ENCODE data around the gene KLRC3. TPM values are rescaled to one million over a fixed set of nuclear protein-coding genes. Genes with fewer than 3 reads are reported as not detected.
"Not testable (repeated sequence)": the region's sequence is repeated elsewhere in the genome, so short reads cannot be mapped to it uniquely, and the experiment has no call there.

KLRC3 gene
- total and polyA plus RNA-seq, 2 of the 13 experiments (the other 11 are each of a cell fraction or from before 2014, with no cell fraction given), result not detected

DNA sequence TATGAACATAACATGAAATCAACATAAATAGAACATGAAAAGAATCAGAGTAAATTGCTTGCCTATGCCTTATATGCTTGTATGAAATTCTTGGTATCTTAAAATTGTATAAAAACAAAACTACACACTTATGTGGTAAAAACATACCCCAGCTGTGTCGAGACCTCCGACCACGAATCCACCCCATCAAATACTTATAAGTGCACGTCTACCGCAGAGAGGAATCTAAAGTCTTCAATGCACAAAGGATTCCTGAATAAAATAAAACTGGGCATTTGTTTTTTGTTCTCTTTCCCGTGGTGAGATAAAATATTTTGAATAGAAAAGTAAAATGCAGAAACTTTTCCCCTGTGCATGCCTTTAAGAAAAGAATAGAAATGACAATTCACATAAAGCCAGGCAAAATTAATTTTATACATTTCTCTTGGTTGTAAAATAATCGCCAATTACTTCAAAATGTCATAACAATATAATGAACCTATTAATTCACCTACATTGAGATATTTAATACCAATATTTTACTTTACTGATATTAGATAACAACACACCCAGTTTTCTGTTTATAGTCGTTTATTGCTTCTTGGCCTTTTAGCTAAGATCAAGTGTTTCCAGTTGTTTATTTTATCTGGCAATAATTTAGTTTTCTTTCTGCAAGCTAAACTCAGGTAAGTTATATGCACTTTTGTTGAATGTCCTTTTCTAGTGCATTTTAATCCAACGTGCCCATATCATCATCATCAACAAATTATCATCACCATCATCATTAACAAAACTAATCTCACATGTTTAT, 31.6 kb downstream of the KLRC3 start:
- no peaks in the 10 kb centered on the region for H3K27me3 ChIP-seq (ENCODE audit: control insufficient read depth in 1 of 2, insufficient read depth in 2 of 2, low read length in 2 of 2)

DNA sequence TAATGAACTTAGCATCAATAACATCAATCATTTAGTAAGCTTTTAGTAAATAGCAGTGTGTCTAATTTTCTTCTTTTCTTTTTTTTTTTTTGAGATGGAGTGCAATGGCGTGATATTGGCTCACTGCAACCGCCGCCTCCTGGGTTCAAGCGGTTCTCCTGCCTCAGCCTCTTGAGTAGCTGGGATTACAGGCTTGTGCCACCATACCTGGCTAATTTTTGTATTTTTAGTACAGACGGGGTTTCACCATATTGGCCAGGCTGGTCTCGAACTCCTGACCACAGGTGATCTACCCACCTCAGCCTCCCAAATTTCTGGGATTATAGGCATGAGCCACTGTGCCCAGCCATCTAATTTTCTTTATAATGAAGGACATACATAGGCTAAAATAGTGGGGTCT, 32.9 kb downstream of the KLRC3 start:
- intact Hi-C loops (cut with micrococcal nuclease; ENCODE audit: unreplicated experiment); H3K9me3 ChIP-seq (ENCODE audit: low read length); H3K4me1 ChIP-seq (ENCODE audit: insufficient read depth, low read length); H3K9ac ChIP-seq (ENCODE audit: insufficient read depth, low read depth, low read length); H3K4me2 ChIP-seq (ENCODE audit: low read depth, low read length); FAIRE-seq; H3K27me3 ChIP-seq (ENCODE audit: control insufficient read depth in 1 of 2, insufficient read depth in 2 of 2, low read length in 2 of 2); H2AFZ ChIP-seq (ENCODE audit: low read length); ATAC-seq; H3K36me3 ChIP-seq (replicated peaks in 1 of 2; ENCODE audit: control insufficient read depth in 1 of 2, insufficient read depth in 2 of 2, low read length in 2 of 2); H3K27ac ChIP-seq (ENCODE audit: extremely low read length, insufficient read depth, low read length); H3K79me2 ChIP-seq (ENCODE audit: insufficient read depth, low read length); H4K20me1 ChIP-seq (ENCODE audit: insufficient read depth, low read length); POLR2A ChIA-PET; BruUV-seq (replicated peaks); CTCF ChIA-PET (ENCODE audit: low intra/inter-chr PET ratio, low total read pairs); H3K4me3 ChIP-seq (replicated peaks in 1 of 3; ENCODE audit: insufficient read depth in 1 of 3, low read depth in 2 of 3, low read length in 3 of 3); DNase-seq (ENCODE audit: low spot score); in situ Hi-C loops (cut with HindIII; ENCODE audit: extremely low pct_ligation_motif_present, low pct_unique_long_range_greater_than_20kb): not testable (repeated sequence)
- whole genome bisulfite sequencing (ENCODE audit: low lambda C conversion rate), result 44% methylated on average over 6 of the region's 6 CpGs

More for the DNA sequence above, 31.6 kb downstream of the KLRC3 start:
- Histone ChIP-seq H3K27ac (ENCODE audit: extremely low read length, insufficient read depth, low read length) (no peak overlapping the region), H3K4me2 (ENCODE audit: low read depth, low read length) (no peak overlapping the region), H3K4me1 (ENCODE audit: insufficient read depth, low read length) (no peaks in the 10 kb centered on the region), H3K36me3 (replicated peaks in 1 of 2; ENCODE audit: control insufficient read depth in 1 of 2, insufficient read depth in 2 of 2, low read length in 2 of 2) (no peaks in the 10 kb centered on the region), H3K9me3 (ENCODE audit: low read length) (no peaks in the 10 kb centered on the region), H3K79me2 (ENCODE audit: insufficient read depth, low read length) (no peaks in the 10 kb centered on the region), H3K4me3 (replicated peaks in 1 of 3; ENCODE audit: insufficient read depth in 1 of 3, low read depth in 2 of 3, low read length in 3 of 3) (no peak overlapping the region), H2AFZ (ENCODE audit: low read length) (no peak overlapping the region), H4K20me1 (ENCODE audit: insufficient read depth, low read length) (no peaks in the 10 kb centered on the region), H3K9ac (ENCODE audit: insufficient read depth, low read depth, low read length) (no peak overlapping the region)
- FAIRE-seq, result no peak
- TF ChIP-seq SATB2 (CRISPR knock-in tag; IDR thresholded peaks at IDR 0.05), result no peak
- ATAC-seq, result no peak
- WGBS (ENCODE audit: low lambda C conversion rate), result 17% methylated on average over 9 of the region's 9 CpGs
- in situ Hi-C loops (cut with HindIII; ENCODE audit: extremely low pct_ligation_motif_present, low pct_unique_long_range_greater_than_20kb), result no loop called here
- DNase-seq (ENCODE audit: low spot score), result no peak
- no TSS peak for BruUV-seq (replicated peaks)
- ChIA-PET POLR2A (no interaction called here), CTCF (ENCODE audit: low intra/inter-chr PET ratio, low total read pairs) (no interaction called here)
- intact Hi-C loops (cut with micrococcal nuclease; ENCODE audit: unreplicated experiment), result no loop called here

Data from HepG2 (cell line).